HG02970 (cell line): Measurements from ENCODE around the gene KDM4C.
"Not testable (repeated sequence)": the region's sequence is repeated elsewhere in the genome, so short reads cannot be mapped to it uniquely, and the experiment has no call there.

Source experiments
- ATAC-seq: cut with Tn5 transposase; IDR thresholded peaks from one replicate; pipeline ENCODE4 v1.9.1; 2021; ENCODE audit warnings: mild to moderate bottlenecking, moderate library complexity, moderate number of reproducible peaks; ENCODE audit not compliant: unreplicated experiment, low FRiP score

Gene KDM4C

GRCh38 chr9:7003861-7004260 lies 246.1 kb downstream of the KDM4C start:
- no peak for ATAC-seq

- ATAC-seq: no peak
These were observed 248.6 kb downstream of the KDM4C start for GRCh38 chr9:7006417-7006816.

- no peak for ATAC-seq
These were observed 250.6 kb downstream of the KDM4C start for GRCh38 chr9:7008411-7008810.

GRCh38 chr9:7009065-7009464 lies 251.3 kb downstream of the KDM4C start:
- ATAC-seq: no peak

- no peak for ATAC-seq
These were observed 253.8 kb downstream of the KDM4C start for GRCh38 chr9:7011395-7012067.

GRCh38 chr9:7027996-7028395 lies 270.2 kb downstream of the KDM4C start:
- no peak for ATAC-seq

GRCh38 chr9:7028591-7028990 lies 270.8 kb downstream of the KDM4C start:
- no peak for ATAC-seq

- ATAC-seq: not testable (repeated sequence)
These were observed 273.2 kb downstream of the KDM4C start for GRCh38 chr9:7030943-7031342.

- ATAC-seq: no peak
These were observed 275.6 kb downstream of the KDM4C start for GRCh38 chr9:7033076-7034045.

GRCh38 chr9:7037176-7037575 lies 279.4 kb downstream of the KDM4C start:
- ATAC-seq: no peak

GRCh38 chr9:7042124-7042523 lies 284.4 kb downstream of the KDM4C start:
- ATAC-seq: no peak

- ATAC-seq: no peak
These were observed 287.6 kb downstream of the KDM4C start for GRCh38 chr9:7045361-7045760.

GRCh38 chr9:7051711-7052110 lies 293.9 kb downstream of the KDM4C start:
- ATAC-seq: no peak

- ATAC-seq: no peak
These were observed 296.1 kb downstream of the KDM4C start for GRCh38 chr9:7053903-7054302.

- no peak for ATAC-seq
These were observed 297.6 kb downstream of the KDM4C start for GRCh38 chr9:7055171-7055903.

GRCh38 chr9:7056254-7056653 lies 298.5 kb downstream of the KDM4C start:
- no peak for ATAC-seq

GRCh38 chr9:7058473-7058872 lies 300.7 kb downstream of the KDM4C start:
- ATAC-seq: no peak

GRCh38 chr9:7067169-7067568 lies 309.4 kb downstream of the KDM4C start:
- ATAC-seq: no peak

GRCh38 chr9:7071916-7072315 lies 314.1 kb downstream of the KDM4C start:
- ATAC-seq: no peak

- no peak for ATAC-seq
These were observed 315.9 kb downstream of the KDM4C start for GRCh38 chr9:7073706-7074105.

- ATAC-seq: no peak
These were observed 317.4 kb downstream of the KDM4C start for GRCh38 chr9:7075154-7075553.
